Measurements from ENCODE around the gene ILDR2. TPM values are rescaled to one million over a fixed set of nuclear protein-coding genes. Genes with fewer than 3 reads are reported as not detected.

ILDR2 gene
- total RNA-seq, 2 experiments from 2014 or later: 7.4 to 7.9 TPM

GRCh38 chr1:166908942-166909341 is 66.4 kb downstream of the ILDR2 start:
- ATAC-seq: no peak
- Mint-ChIP-seq H3K4me1 (peaks cover 58% of the 10 kb centered on the region), H3K27ac (no peak overlapping the region), H3K27me3 (peaks cover 10% of the 10 kb centered on the region), H3K4me3 (no peak overlapping the region), H3K36me3 (peaks cover 24% of the 10 kb centered on the region), H3K9me3 (ENCODE audit: low read depth) (peaks cover 3% of the 10 kb centered on the region)
- DNase-seq: no peak
- CTCF ChIA-PET: interaction anchor here (0.8 to 20.4 kb wide), 13 partner anchors 8 to 631 kb away, joined by 3 to 690 read pairs (median 5); partner anchors contain the start of genes ILDR2 and TADA1

GRCh38 chr1:166907763-166908162 is 67.6 kb downstream of the ILDR2 start:
- Mint-ChIP-seq H3K36me3 (peaks cover 23% of the 10 kb centered on the region), H3K4me3 (no peak overlapping the region), H3K27me3 (peaks cover 9% of the 10 kb centered on the region), H3K4me1 (peaks cover 65% of the 10 kb centered on the region), H3K27ac (no peak overlapping the region), H3K9me3 (ENCODE audit: low read depth) (peaks cover 3% of the 10 kb centered on the region)
- ATAC-seq (no peak), DNase-seq (no peak)
- CTCF ChIA-PET: interaction anchor here (1.9 to 20.4 kb wide), 4 partner anchors 10 to 151 kb away, joined by 6 to 690 read pairs (median 36); partner anchors contain the start of gene TADA1

- no peak overlapping the region for H3K4me3 Mint-ChIP-seq
- peaks cover 22% of the 10 kb centered on the region for H3K36me3 Mint-ChIP-seq
- H3K9me3 Mint-ChIP-seq (ENCODE audit: low read depth): peaks cover 3% of the 10 kb centered on the region
- peaks cover 8% of the 10 kb centered on the region for H3K27me3 Mint-ChIP-seq
- ATAC-seq (no peak), DNase-seq (no peak)
- H3K27ac Mint-ChIP-seq: peak overlapping the region; percentile 82
- H3K4me1 Mint-ChIP-seq: peaks cover 72% of the 10 kb centered on the region
- CTCF ChIA-PET: interaction anchor here (0.8 to 20.4 kb wide), 5 partner anchors 23 to 808 kb away, joined by 3 to 690 read pairs (median 6); partner anchors contain the start of gene TADA1
Observed at GRCh38 chr1:166907051-166907450, 68.3 kb downstream of the ILDR2 start.

- H3K4me1 Mint-ChIP-seq: peaks cover 73% of the 10 kb centered on the region
- DNase-seq: no peak
- peaks cover 18% of the 10 kb centered on the region for H3K36me3 Mint-ChIP-seq
- no peak for ATAC-seq
- CTCF ChIA-PET: interaction anchor here (0.8 to 20.4 kb wide), 9 partner anchors 23 to 808 kb away, joined by 3 to 690 read pairs (median 6); partner anchors contain the start of genes POGK and TADA1
- H3K27me3 Mint-ChIP-seq: peaks cover 4% of the 10 kb centered on the region
- peak overlapping the region; percentile 16 for H3K4me3 Mint-ChIP-seq
- peak overlapping the region; percentile 82 for H3K27ac Mint-ChIP-seq
- peaks cover 3% of the 10 kb centered on the region for H3K9me3 Mint-ChIP-seq (ENCODE audit: low read depth)
Observed at GRCh38 chr1:166906647-166907046, 68.7 kb downstream of the ILDR2 start.

DNA sequence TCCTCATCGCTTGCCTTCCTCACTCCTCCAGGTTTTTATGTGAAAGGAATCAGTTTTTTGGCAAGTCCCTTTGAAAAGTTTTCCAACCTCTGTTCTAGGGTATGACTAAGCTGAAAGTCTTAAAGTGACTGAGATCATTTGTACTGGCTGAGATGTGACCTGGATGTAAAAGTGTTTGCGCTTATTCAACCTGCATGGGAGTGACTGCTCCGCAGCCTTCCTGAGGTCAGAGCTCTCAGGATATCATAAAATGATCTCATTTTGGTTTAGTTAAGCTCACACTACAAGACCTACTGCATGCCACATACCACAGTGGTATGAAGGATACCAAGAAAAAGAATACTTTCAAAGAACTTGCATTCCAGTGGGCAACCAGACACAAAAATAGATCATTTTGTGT is 69.4 kb downstream of the ILDR2 start:
- Mint-ChIP-seq H3K4me3 (peak overlapping the region; percentile 16), H3K27me3 (peaks cover 4% of the 10 kb centered on the region), H3K36me3 (peaks cover 14% of the 10 kb centered on the region), H3K9me3 (ENCODE audit: low read depth) (no peaks in the 10 kb centered on the region), H3K4me1 (peaks cover 72% of the 10 kb centered on the region), H3K27ac (peak overlapping the region; percentile 82)
- CTCF ChIA-PET: interaction anchor here (0.8 to 20.4 kb wide), 14 partner anchors 13 to 981 kb away, joined by 3 to 690 read pairs (median 4); partner anchors contain the start of genes POGK and TADA1
- ATAC-seq: peak; percentile 75
- DNase-seq: peak; percentile 80

DNA sequence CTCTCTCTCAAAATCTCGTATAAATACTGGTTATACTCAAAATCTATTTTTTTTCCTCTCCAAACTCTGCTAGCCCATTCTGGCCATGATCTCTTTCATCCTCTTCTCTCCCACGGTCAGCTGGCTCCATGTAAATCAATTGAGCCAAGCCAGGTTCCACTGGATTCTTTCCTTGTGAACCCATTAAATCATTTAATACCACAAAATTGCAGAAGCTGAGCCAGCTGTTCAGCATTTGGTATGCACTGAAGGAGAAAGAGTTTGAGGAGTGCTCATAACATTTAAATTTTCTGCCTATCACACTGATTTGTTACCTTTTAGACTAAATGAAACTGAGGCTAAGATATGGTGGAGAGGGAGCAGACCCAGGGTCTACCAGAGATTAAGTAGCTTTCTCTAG is 70.2 kb downstream of the ILDR2 start:
- CTCF ChIA-PET: interaction anchor here (0.6 to 20.4 kb wide), 12 partner anchors 18 to 980 kb away, joined by 3 to 690 read pairs (median 4); partner anchors contain the start of genes POGK and TADA1
- Mint-ChIP-seq H3K4me1 (peaks cover 67% of the 10 kb centered on the region), H3K27me3 (peaks cover 7% of the 10 kb centered on the region), H3K27ac (peak overlapping the region; percentile 82), H3K9me3 (ENCODE audit: low read depth) (no peaks in the 10 kb centered on the region), H3K36me3 (peaks cover 15% of the 10 kb centered on the region), H3K4me3 (no peak overlapping the region)
- ATAC-seq: peak; percentile 4
- no peak for DNase-seq

- Mint-ChIP-seq H3K27ac (no peak overlapping the region), H3K36me3 (peaks cover 17% of the 10 kb centered on the region), H3K4me3 (no peak overlapping the region), H3K4me1 (peaks cover 54% of the 10 kb centered on the region), H3K27me3 (peaks cover 14% of the 10 kb centered on the region), H3K9me3 (ENCODE audit: low read depth) (no peaks in the 10 kb centered on the region)
- CTCF ChIA-PET: interaction anchor here (5.1 to 20.4 kb wide), 2 partner anchors 19 to 155 kb away, joined by 49 to 690 read pairs; no protein-coding TSS in a partner anchor
- ATAC-seq (no peak), DNase-seq (no peak)
Observed at GRCh38 chr1:166903232-166903631, 72.1 kb downstream of the ILDR2 start.

DNA sequence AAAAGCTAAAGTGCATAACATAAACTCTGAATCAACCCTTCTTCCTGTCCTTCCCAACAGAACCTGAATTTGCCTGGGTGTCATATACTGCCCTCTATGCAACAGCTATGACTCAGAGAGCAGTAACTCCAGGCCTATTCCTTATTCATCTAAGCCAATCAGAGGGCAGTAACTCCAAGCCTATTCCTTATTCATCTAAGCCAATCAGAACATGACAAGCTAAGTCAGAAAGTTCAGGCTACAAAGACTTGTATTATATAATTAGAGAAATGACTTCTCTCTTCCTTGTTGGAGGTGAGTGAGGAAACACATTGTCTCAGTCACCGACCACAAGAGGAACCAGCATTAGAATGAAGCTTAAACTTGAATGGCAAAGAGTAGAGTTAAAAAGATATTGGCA is 73.1 kb downstream of the ILDR2 start:
- Mint-ChIP-seq H3K36me3 (peaks cover 19% of the 10 kb centered on the region), H3K4me3 (no peak overlapping the region), H3K27me3 (peaks cover 13% of the 10 kb centered on the region), H3K9me3 (ENCODE audit: low read depth) (peaks cover 5% of the 10 kb centered on the region), H3K27ac (no peak overlapping the region), H3K4me1 (peaks cover 46% of the 10 kb centered on the region)
- DNase-seq (no peak), ATAC-seq (no peak)
- CTCF ChIA-PET: interaction anchor here (1.0 to 20.4 kb wide), 6 partner anchors 8 to 156 kb away, joined by 3 to 690 read pairs (median 6); partner anchors contain the start of gene TADA1

DNA sequence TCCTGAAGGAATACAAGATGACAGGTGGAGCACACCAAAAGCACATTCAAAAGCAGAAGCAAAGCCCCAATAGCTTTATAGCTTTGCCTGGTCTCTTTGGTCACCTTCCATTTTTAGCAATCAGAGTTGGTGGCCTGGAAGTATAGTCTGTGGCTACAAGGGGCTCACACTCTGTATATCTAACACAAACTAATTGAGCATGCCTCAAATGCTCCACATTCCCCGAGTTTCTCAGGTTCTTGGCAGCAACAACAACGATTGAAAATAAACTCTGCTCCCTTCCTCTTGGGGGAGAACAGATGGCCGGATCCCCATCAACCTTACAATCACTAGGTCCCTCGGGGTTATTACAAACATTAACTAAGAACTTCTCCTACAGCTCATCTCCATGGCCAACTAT is 74.4 kb downstream of the ILDR2 start:
- peaks cover 17% of the 10 kb centered on the region for H3K36me3 Mint-ChIP-seq
- H3K4me1 Mint-ChIP-seq: peaks cover 33% of the 10 kb centered on the region
- H3K4me3 Mint-ChIP-seq: no peak overlapping the region
- DNase-seq (no peak), ATAC-seq (no peak)
- no peak overlapping the region for H3K27ac Mint-ChIP-seq
- H3K9me3 Mint-ChIP-seq (ENCODE audit: low read depth): peaks cover 12% of the 10 kb centered on the region
- H3K27me3 Mint-ChIP-seq: peaks cover 16% of the 10 kb centered on the region
- CTCF ChIA-PET: interaction anchor here (1.0 to 20.4 kb wide), 6 partner anchors 8 to 157 kb away, joined by 3 to 690 read pairs (median 4); no protein-coding TSS in a partner anchor

- CTCF ChIA-PET: interaction anchor here (1.0 to 20.4 kb wide), 5 partner anchors 10 to 159 kb away, joined by 3 to 690 read pairs (median 11); no protein-coding TSS in a partner anchor
- Mint-ChIP-seq H3K9me3 (ENCODE audit: low read depth) (peaks cover 12% of the 10 kb centered on the region), H3K27me3 (peaks cover 25% of the 10 kb centered on the region), H3K4me1 (peaks cover 22% of the 10 kb centered on the region), H3K36me3 (peaks cover 16% of the 10 kb centered on the region), H3K27ac (no peak overlapping the region), H3K4me3 (no peak overlapping the region)
- no peak for DNase-seq
- no peak for ATAC-seq
Observed at GRCh38 chr1:166899769-166900168, 75.6 kb downstream of the ILDR2 start.

DNA sequence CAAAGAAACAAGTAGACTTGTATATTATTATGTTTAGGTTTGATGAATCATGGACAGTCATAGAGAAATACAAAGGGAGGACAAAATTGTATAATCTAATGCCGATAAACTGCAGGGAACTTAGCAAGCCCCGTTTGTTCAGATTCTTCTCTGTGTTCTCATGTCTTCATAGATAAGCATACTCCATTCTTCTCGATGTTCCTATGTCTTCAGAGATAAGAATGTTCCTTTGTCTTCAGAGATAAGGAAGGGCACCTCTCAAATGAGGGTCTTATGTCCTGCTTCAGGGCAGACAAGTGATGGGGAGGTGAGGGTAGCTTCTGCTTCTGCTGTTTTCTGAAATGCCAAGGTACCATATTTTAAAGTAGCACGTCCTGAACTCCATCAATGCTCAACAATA is 79.6 kb downstream of the ILDR2 start:
- Mint-ChIP-seq H3K4me1 (no peaks in the 10 kb centered on the region), H3K4me3 (no peak overlapping the region), H3K27ac (no peak overlapping the region), H3K9me3 (ENCODE audit: low read depth) (peaks cover 12% of the 10 kb centered on the region), H3K36me3 (peaks cover 11% of the 10 kb centered on the region), H3K27me3 (peaks cover 55% of the 10 kb centered on the region)
- no peak for ATAC-seq
- CTCF ChIA-PET: interaction anchor here (1.3 kb wide), 1 partner anchor 17 kb away, joined by 6 read pairs; no protein-coding TSS in a partner anchor
- DNase-seq: no peak

- peaks cover 1% of the 10 kb centered on the region for H3K36me3 Mint-ChIP-seq
- no peak overlapping the region for H3K27ac Mint-ChIP-seq
- DNase-seq: no peak
- H3K4me3 Mint-ChIP-seq: no peak overlapping the region
- no peak for ATAC-seq
- peaks cover 52% of the 10 kb centered on the region for H3K27me3 Mint-ChIP-seq
- peaks cover 13% of the 10 kb centered on the region for H3K4me1 Mint-ChIP-seq
- CTCF ChIA-PET: interaction anchor here (0.6 to 23.4 kb wide), 2 partner anchors 171 to 530 kb away, joined by 3 to 222 read pairs; no protein-coding TSS in a partner anchor
- no peaks in the 10 kb centered on the region for H3K9me3 Mint-ChIP-seq (ENCODE audit: low read depth)
Observed at GRCh38 chr1:166889776-166890175, 85.6 kb downstream of the ILDR2 start.

DNA sequence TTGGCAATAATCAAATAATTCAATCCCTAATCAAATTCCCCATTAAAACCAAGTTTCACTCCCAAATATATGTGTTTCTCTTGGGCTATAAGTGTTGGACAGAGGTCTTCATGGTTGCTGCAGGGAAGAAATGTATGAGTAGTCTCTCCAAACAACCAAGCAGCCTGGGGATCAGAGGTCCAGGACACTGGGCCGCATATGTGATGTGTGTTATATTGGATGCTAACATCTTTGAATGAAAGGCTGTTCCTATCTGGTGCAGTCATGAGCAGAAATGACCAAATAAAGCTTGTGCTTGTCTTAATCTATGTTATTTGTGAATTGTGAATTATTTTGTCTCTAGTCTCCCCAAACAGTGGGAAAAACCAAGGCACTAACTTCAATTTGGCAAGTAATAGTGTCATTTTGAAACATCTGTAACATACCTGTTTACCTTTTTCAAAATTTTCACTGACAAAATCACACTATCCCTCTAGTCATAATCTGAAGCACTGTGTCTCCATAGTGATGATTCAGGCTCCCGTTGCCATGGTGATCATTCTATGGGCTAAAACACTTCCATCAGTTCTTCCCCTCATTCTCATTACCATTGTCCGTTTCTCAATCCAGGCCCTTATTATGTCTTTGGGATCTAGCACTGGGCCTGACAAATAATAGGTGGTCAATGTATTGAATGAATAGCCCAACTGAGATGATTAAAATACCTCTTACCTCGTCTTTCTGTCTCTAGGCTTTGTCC is 86.8 kb downstream of the ILDR2 start:
- no peak overlapping the region for H3K27ac Mint-ChIP-seq
- peaks cover 1% of the 10 kb centered on the region for H3K36me3 Mint-ChIP-seq
- H3K9me3 Mint-ChIP-seq (ENCODE audit: low read depth): no peaks in the 10 kb centered on the region
- peaks cover 54% of the 10 kb centered on the region for H3K27me3 Mint-ChIP-seq
- CTCF ChIA-PET: interaction anchor here (23.4 kb wide), 1 partner anchor 172 kb away, joined by 222 read pairs; no protein-coding TSS in a partner anchor
- H3K4me3 Mint-ChIP-seq: no peak overlapping the region
- peaks cover 22% of the 10 kb centered on the region for H3K4me1 Mint-ChIP-seq
- DNase-seq (no peak), ATAC-seq (no peak)
